HUES6 (cell line): ENCODE results near the gene CUEDC1.

ENCODE experiments used
- H3K27ac ChIP-seq: 2 replicates; pipeline ENCODE4 v1.7.0; 2013; ENCODE audit warnings: low read depth, mild to moderate bottlenecking, low read length, inconsistent platforms
- H3K27me3 ChIP-seq: 2 replicates; pipeline ENCODE4 v1.6.1; 2013; ENCODE audit warnings: low read length; ENCODE audit not compliant: control insufficient read depth, insufficient read depth
- H3K36me3 ChIP-seq: 2 replicates; pipeline ENCODE4 v1.6.1; 2013; ENCODE audit warnings: low read length; ENCODE audit not compliant: control insufficient read depth, insufficient read depth
- H3K4me1 ChIP-seq: 2 replicates; pipeline ENCODE4 v1.6.1; 2013; ENCODE audit warnings: low read length; ENCODE audit not compliant: control insufficient read depth, insufficient read depth
- H3K4me3 ChIP-seq: 2 replicates; pipeline ENCODE4 v1.5.1; 2013; ENCODE audit warnings: low read depth, low read length
- H3K9ac ChIP-seq: one replicate; pipeline ENCODE4 v1.6.1; 2013; ENCODE audit warnings: mild to moderate bottlenecking, low read length
- H3K9me3 ChIP-seq: 2 replicates; pipeline ENCODE4 v1.6.1; 2013; ENCODE audit warnings: low read depth, low read length; ENCODE audit not compliant: control insufficient read depth, insufficient read depth

The CUEDC1 gene, protein sequence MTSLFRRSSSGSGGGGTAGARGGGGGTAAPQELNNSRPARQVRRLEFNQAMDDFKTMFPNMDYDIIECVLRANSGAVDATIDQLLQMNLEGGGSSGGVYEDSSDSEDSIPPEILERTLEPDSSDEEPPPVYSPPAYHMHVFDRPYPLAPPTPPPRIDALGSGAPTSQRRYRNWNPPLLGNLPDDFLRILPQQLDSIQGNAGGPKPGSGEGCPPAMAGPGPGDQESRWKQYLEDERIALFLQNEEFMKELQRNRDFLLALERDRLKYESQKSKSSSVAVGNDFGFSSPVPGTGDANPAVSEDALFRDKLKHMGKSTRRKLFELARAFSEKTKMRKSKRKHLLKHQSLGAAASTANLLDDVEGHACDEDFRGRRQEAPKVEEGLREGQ

DNA sequence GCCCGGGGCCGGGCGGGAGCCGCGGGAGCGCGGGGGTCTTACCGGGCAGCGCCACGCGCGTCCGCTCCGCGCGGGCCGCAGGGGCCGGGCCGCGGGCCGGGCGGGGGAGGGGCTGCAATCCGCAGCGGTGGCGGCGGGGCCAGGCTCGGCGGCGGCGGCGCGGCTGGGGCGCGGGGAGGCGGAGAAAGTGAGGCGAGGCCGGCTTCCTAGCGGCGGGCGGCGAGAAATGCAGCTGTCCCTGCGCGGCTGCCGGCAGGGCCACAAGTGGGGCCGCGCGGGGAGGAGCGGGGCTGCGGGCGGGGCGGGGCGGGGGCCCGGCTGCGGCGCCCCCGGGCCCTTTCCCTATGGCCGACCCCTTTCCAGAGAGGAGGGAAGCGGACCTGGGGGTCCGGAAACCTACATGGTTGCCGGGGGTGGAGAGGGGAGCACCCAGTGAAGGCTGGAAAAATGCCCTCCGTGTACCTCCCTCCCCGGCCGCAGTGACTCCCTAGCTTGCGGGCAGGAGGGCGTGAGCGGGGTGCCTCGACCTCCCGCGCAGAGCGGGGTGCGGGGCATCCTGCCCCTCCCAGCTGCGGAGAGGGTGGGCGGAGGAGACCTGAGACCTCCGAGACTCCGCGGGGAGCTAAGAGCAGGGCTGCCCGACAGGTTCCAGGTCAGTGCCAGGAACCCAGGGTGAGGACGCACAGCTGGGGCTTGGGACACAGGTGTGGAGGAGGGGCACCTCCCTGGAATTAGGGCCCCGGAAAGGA, at the start of gene CUEDC1:
TSS of gene CUEDC1 (minus strand) at position 230 of the 749 bp plus-strand sequence. CDS start 69,848 bp downstream, outside the sequence.
- Histone ChIP-seq H3K4me1 (peaks cover 57% of the 10 kb centered on the region), H3K9me3 (no peaks in the 10 kb centered on the region), H3K27ac (peak within 1 kb of the TSS; percentile 83; the same call in 1 of the 2 replicates), H3K9ac (peak within 1 kb of the TSS; percentile 86), H3K4me3 (peak within 1 kb of the TSS; percentile 76), H3K36me3 (no peaks in the 10 kb centered on the region), H3K27me3 (peaks cover 35% of the 10 kb centered on the region)

DNA sequence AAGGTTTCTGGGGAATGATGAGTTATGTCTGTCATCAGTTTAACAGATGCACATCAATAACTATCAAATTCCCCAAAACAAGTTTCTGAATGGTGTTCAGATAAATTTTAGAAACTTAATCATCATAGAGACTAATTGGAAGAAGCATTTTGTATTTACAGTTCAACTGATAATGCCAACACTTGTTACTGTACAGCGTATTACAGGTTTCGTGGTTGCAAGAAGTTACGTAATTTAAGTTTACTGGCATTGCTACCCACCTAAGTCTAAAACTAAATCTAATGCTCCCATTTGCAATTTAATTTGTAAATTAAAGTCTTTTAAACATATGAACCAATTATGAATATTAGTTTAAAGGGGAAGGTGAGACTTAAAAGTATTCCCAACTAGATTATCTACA, 48.8 kb upstream of the CUEDC1 start:
- Histone ChIP-seq H3K36me3 (peaks cover 68% of the 10 kb centered on the region), H3K4me1 (peaks cover 16% of the 10 kb centered on the region), H3K9ac (no peak overlapping the region), H3K9me3 (no peaks in the 10 kb centered on the region), H3K27me3 (no peaks in the 10 kb centered on the region), H3K27ac (no peak overlapping the region), H3K4me3 (peak overlapping the region; percentile 86; the same call in 1 of the 2 replicates)

DNA sequence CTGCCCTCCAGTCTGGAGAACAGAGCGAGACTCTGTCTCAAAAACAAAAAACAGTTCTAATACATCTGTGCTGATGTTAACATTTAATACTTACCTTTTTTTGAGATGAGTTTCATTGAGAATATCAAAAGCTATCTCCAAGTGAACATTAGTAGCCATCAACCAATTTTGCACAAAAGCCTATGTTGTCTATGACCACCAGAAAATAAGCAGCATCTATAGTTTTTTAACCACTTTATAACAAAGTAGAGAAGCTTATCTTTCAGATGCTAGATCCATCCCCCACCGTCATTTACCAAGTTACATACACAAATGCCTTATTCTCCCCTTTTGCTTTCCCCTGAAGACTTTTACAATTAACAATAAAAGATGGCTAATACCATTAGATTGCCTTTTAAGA, 47.8 kb upstream of the CUEDC1 start:
- H3K9me3 ChIP-seq: no peaks in the 10 kb centered on the region
- peaks cover 78% of the 10 kb centered on the region for H3K36me3 ChIP-seq
- H3K4me1 ChIP-seq: peaks cover 16% of the 10 kb centered on the region
- H3K4me3 ChIP-seq: no peak overlapping the region
- no peak overlapping the region for H3K9ac ChIP-seq
- H3K27ac ChIP-seq: no peak overlapping the region
- no peaks in the 10 kb centered on the region for H3K27me3 ChIP-seq

DNA sequence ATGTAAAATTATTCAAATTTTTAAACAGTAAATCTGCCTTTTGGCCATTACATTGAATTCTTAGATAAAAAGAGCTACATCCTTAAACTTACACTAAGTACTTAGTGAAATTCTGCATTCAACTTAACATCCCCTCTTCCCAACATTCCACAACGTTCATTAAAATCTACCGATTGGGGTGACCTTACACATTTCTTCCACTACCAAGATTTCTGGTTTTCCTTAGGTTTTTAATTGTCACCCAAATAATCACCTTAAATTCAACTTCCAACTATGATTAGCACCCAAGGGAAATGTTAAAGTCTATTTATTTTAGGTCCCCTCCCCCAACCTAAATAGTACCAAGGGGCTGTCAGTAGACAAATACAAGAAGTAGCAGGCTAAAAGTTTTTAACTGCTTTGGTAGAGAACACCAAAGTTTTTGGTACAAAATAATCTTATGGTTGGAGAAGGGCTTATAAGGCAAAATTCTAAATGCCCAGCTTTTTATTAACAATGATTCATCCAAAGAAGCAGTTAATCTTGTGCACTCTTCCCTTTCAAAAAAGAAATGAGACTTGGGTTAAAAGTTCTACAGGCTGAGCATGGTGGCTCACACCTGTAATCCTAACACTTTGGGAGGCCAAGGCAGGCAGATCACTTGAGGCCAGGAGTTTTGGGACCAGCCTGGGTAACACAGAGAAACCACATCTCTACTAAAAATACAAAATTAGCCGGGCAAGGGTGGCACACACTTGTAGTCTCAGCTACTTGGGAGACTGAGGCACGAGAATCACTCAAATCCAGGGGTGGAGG, 47.1 kb upstream of the CUEDC1 start:
- no peak overlapping the region for H3K4me3 ChIP-seq
- peaks cover 85% of the 10 kb centered on the region for H3K36me3 ChIP-seq
- H3K9me3 ChIP-seq: no peaks in the 10 kb centered on the region
- H3K27me3 ChIP-seq: no peaks in the 10 kb centered on the region
- H3K9ac ChIP-seq: no peak overlapping the region
- peaks cover 16% of the 10 kb centered on the region for H3K4me1 ChIP-seq
- H3K27ac ChIP-seq: no peak overlapping the region

DNA sequence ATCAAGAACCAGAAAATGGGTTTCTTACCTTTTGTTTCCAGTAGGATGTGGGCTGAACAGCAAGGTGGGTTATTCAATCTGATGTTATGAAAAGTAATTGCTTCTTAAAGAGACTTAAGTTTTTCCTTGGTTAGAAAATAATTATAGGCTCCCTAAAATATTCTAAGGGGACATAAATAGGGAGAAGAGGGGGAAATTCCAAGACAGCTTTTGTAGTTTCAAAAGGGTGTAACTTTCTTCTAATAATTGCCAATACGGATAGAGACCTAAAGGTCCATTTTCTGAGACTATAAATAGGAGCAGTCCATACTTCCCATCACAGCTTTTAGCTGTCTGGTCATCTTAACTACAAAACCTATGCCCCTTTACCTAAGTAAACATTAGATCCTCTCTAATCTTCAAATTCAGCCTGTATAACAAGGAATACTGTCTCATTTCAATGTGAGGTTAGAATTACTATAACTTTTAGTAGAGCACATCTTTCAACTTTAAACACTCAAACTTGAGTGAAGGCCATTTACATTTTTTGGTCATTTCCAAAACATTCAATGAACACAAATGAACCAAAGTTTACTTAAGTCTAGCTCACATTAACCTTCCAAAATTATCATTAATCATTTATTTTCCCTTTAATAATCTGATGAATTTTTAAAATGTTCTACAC, 46.4 kb upstream of the CUEDC1 start:
- H3K4me1 ChIP-seq: peaks cover 16% of the 10 kb centered on the region
- no peak overlapping the region for H3K9ac ChIP-seq
- H3K4me3 ChIP-seq: no peak overlapping the region
- H3K36me3 ChIP-seq: peaks cover 90% of the 10 kb centered on the region
- no peaks in the 10 kb centered on the region for H3K9me3 ChIP-seq
- no peak overlapping the region for H3K27ac ChIP-seq
- H3K27me3 ChIP-seq: no peaks in the 10 kb centered on the region

DNA sequence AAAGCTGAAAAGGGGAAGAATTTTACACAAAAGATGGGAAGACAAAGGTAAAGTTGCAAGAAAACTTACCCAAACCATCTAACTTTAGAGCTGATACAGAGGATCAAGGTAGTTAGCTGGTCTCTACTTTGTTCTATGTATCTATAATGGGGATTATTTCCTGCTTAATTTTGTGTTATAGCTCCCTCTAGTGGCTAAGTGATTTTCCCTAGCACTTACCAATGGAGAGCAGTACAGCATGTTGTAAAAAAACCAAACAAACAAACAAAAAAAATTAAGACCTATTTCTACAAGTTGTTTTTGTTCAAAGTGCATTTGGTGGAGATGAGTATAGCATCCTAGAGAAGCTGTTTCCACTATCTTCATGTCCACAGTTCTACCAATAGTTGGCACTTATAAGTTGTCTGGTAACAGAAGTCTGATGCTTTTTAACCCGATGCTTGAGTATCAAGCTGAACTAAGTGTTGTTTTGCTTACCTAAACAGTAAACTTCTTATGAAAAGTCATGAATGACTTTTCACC, 44.3 kb upstream of the CUEDC1 start:
- no peaks in the 10 kb centered on the region for H3K9me3 ChIP-seq
- no peak overlapping the region for H3K4me3 ChIP-seq
- H3K36me3 ChIP-seq: peaks cover 74% of the 10 kb centered on the region
- no peak overlapping the region for H3K27ac ChIP-seq
- peaks cover 10% of the 10 kb centered on the region; the same call in 1 of the 2 replicates for H3K4me1 ChIP-seq
- H3K27me3 ChIP-seq: no peaks in the 10 kb centered on the region
- no peak overlapping the region for H3K9ac ChIP-seq

DNA sequence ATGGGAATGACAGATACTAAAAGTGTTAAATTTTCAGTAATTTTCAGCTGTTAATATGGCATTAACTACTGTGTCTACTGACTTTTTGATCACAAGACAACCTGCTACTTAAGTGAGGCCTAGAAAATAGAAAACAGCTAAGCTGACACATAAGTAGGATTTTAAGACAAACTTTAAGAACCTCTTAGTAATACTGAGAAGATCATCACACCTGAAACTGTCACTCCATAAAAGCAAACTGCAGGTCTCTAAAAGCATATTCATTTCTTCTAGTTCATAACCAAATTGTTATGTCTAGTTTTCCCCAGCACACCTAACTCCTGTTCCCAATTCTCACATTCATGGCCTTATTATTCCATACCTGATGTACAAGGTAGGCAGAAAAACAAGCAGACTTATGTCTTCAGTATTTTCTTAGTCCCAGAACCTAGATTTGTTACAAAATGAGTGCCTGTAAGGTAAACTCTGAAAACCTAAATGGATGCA, 43.8 kb upstream of the CUEDC1 start:
- Histone ChIP-seq H3K9me3 (no peaks in the 10 kb centered on the region), H3K36me3 (peaks cover 69% of the 10 kb centered on the region), H3K27me3 (no peaks in the 10 kb centered on the region), H3K9ac (no peak overlapping the region), H3K27ac (no peak overlapping the region), H3K4me1 (peaks cover 11% of the 10 kb centered on the region; the same call in 1 of the 2 replicates), H3K4me3 (no peak overlapping the region)

DNA sequence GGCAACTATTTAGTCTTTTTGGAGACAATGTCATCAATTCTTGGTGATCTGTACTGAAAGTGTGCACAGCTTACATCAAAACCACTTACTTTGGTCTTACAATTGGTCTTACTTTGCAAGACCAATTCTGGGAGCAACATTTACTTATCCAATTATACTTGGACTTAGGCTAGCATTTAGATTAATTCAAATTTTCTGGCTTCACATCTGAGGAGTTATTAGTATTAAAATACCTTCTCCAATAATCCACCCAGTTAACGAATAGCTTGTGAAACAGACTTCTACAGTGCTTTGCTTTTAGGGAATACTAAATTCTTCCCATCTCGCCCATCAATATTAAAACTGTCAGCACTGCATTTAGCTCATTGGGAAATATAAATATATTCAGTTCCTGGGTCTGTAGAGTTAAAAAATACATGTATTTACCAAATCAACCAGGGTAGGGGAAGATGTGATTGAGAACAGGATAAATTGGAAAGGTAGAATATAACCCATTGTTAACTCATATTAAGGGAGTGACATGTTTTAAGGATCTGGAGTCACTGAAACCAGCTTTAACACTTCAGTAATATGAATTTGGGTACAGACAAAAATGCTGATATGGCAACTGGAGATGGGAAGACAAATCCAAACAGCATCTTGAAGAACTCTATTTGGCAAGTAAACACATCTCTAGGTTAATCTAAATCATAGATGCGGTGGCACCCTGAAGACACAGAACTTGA, 42.0 kb upstream of the CUEDC1 start:
- Histone ChIP-seq H3K4me3 (no peak overlapping the region), H3K4me1 (peaks cover 16% of the 10 kb centered on the region; the same call in 1 of the 2 replicates), H3K27me3 (no peaks in the 10 kb centered on the region), H3K9me3 (no peaks in the 10 kb centered on the region), H3K27ac (no peak overlapping the region), H3K36me3 (peaks cover 51% of the 10 kb centered on the region), H3K9ac (no peak overlapping the region)

DNA sequence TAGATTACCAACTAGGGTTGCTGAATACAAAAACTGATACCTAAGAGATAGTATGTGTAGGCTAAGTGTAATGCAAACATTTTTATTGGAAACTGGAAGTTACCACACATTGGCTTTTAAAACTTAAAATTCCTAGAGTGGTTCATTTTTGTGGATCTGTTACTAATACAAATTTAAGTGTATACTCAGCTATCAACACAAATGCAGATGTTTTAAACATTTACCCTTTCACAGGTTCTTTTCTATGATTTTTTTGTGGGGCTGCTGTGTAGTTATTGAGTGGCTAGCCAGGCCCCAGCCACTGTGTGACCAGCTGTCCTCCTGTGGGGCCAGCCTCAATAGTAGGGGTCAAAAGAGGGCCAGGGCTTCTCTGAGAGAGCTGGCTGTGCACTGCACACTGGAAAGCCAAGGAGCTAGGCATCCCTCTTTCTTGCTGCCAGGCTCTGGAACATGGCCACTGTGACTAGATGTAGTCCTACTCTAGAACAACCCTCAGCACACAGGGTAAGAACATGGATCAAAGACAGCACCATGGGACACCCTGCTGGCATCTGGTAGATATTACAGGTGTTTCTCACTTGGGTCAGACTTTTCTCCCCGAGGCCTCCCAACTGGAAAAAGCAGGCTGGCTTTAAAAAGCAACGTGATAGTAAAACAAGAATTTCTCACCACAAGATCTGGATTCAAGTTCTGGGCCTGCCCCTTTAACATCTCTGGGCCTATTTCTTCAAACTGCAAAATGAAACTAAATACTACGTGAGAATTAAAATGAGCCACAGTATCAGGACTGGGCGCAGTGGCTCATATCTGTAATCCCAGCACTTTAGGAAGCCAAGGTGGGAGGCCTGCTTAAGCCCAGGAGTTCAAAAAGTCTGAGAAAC, 40.1 kb upstream of the CUEDC1 start:
- H3K27ac ChIP-seq: no peak overlapping the region
- no peaks in the 10 kb centered on the region for H3K9me3 ChIP-seq
- peaks cover 23% of the 10 kb centered on the region; the same call in 1 of the 2 replicates for H3K4me1 ChIP-seq
- H3K9ac ChIP-seq: no peak overlapping the region
- H3K36me3 ChIP-seq: peaks cover 33% of the 10 kb centered on the region
- no peak overlapping the region for H3K4me3 ChIP-seq
- H3K27me3 ChIP-seq: no peaks in the 10 kb centered on the region
